NOMO-1 (cell line): ENCODE data around the gene MPI.
A peak's percentile ranks its signal among the peaks of the same experiment; 100 is the strongest.
"Not testable (repeated sequence)": the region's sequence is repeated elsewhere in the genome, so short reads cannot be mapped to it uniquely, and the experiment has no call there.

Source experiments
- DNase-seq, 2 experiments: peaks; one replicate each; lab custom pipeline; 2025; ENCODE audit not compliant: unreplicated experiment in 2 of 2; lab: John Stamatoyannopoulos, UW

MPI gene

DNA sequence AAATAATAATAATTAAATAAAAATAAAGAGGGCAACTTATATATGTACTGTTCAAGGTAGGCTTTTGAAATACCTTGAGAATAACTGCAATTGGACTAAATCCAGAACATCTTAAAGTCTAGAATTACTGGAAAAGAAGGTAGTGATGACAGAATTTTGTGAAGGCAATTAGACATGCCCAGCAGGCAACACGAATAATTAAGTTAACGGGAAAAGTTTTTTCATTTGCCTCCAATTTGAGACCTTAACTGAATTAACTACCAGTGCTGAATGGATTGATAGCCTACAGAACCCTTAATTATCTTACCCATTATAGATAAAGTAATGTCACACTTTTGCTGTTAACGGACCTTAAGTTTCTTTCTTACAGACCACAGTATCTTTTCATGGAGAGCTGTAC, 34.7 kb downstream of the MPI start:
- no peak for DNase-seq

DNA sequence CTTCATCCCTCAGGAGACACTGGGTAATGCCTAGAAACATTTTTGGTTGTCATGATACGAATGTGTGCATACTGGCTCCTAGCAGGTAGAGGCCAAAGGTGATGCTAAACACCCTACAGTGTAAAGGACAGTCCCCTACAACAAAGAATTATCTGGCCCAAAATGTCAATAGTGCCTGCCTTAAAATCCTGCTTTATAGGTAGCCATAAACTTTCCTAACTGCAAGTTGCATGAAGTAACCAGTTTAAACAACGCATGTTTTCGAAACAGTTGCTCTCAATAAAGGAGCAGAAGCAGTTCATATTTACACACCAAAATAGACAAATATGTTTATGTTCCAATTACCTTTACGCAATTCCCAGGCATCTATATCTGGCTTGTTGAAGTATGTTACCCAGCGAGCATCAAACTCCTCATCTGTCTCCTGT, 38.9 kb downstream of the MPI start:
- DNase-seq: no peak

DNA sequence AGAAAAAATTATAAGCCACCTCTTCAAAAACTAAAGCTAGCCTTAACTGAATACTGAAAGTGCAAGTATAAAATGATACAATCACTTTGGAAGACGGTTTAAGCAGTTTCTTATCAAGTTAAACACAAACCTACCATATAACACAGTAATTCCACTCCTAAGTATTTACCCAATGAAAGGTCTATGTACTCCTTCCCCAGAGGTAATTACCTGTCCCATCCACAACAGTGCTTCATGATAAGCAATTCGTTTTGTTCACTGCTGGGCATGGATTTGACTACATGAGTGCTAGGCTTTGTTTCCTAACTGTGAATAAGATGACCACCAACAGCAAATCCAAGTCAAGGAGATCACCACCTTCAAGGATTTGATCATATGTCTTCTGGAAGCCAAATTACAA, 43.7 kb downstream of the MPI start:
- DNase-seq: no peak

DNA sequence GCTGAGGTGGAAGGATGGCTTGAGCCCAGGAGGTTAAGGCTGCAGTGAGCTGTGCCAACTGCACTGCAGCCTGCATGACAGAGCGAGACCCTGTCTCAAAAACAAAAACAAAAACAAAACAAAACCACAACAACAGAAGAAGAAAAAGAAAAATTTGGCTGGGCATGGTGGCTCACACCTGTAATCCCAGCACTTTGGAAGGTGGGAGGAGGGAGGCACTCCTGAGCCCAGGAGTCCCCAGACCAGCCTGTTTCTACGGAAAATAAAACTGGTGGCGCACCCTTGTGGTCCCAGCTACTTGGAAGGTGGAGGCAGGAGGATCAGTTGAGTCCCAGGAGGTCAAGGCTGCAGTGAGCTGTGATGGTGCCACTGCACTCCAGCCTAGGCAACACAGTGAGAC, 45.4 kb downstream of the MPI start:
- DNase-seq: not testable (repeated sequence)

DNA sequence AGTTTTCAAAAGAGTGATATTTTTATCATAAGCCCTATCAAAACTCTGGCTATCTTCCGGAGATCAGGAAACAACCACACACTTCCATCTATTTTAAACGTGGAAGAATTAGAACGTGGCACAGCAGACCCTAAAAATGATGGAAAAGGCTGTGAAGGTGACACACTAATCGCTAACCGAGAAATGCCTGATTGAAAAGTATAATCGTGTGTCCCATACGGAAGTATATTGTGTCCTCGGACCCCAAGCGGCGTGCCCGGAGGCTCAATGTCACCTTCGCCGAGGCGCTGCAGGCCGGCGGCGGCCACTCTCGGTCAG, 47.4 kb downstream of the MPI start:
- DNase-seq: peak; percentile 45 to 46

DNA sequence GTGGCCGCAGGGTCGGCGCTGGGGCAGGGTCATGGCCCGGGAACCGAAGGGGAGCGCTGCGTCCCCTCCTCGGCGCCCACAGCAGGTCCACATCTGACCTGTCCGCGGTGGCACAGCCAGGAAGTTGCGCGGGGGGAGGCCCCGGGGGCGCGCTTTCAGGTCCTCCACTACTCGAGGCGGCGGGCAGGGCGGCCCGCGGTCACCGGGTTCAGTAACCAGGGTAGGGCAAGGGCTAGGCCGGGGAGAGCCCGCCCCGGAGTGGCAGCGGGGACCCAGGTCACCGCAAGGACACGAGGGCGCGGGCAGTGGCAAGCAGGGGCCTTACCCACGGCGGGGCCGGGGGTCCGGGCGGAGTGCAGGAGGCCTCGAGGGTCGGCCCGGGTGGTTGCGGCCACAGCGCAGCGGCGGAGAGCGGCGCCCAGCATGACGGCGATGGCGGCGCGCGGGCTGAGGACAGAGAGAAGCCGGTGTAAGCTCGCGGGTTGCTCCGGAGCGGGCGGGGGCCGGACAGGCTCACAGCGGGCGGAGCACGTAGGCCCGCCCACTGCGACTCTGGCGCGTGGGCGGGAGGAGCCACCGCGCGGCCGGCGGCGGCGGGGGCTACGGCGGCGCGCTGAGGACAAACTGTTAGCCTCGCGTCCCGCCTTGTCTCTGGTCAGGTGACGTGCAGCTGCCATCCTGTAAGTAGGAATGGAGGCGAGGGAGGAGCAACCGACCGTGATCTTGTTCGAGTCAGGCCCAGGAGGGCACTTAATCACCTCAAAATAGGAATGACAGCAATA, 47.9 kb downstream of the MPI start, which contains the start of gene COX5A:
TSS of gene COX5A (minus strand) at position 484 of the 782 bp plus-strand sequence. CDS start at position 425, 59 bp downstream.
- peak; percentile 95 for DNase-seq

DNA sequence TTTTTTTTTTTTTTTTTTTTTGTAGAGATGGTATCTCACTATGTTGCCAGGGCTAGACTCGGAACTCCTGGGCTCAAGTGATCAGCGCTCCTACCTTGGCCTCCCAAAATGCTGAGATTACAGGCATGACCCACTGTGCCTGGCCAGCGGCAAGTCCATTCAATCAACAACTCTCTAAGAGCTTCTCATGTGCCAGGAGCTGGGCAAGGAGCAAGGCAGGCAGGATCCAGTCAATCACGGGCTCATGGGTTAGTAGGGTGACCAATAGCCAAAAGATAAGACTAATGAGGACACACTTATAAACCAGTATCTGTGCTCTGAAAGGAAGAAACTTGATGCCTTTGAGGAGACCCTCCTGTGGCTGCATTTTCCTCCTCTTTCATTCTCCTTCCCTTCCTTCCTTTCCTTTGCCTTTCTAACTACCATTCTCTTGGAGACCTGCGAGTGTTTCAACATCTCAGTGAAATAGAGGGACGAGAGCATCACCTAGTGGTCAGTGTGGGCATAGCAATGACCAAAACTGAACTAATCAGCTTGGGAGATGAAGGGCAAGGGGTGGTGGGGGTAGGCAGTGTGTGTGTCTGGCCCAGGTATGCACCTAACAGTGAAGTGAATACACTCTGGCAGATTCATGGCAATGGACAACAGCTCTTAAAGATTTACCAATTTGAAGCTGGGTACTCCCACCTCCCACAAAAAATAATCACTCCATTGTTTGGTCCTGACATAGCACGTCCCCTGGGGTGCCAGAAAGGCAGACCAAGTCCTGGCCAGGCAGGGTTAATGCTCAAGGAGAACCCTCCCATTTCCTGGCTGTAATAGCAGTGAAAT, 60.5 kb downstream of the MPI start:
- peak; percentile 26 to 60 for DNase-seq

DNA sequence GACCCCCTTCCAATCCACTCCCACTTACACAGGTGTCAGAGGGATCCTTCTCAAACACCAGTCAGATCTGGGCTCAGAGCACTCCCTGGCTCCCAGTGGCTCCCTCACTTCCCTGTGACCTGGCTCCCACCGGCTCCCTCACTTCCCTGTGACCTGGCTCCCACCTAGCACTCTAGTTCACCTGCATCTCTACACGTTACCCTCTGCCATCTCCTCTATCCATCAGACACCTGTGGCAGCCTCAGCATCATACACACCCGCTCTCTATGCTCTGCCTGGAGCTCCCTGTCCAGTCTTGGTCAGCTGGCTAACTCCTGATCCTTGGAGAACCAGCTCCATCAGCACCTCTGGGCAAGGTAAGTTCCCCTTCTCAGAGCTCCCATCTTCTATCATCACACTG, 61.2 kb downstream of the MPI start:
- DNase-seq: no peak
